Peyer's patch (tissue), 4 donors: ENCODE data around the gene NNMT.

Source experiments
- POLR2A ChIP-seq, 2 donors: fragments of 450-650 bp; IDR thresholded peaks; one replicate each; pipeline ENCODE4 v1.5.1; 2017; ENCODE audit warnings: antibody characterized with exemption in 2 of 2, mild to moderate bottlenecking in 2 of 2, moderate library complexity in 2 of 2
- TF ChIP-seq, protein P1 (sequence below), 6 experiments: fragments of 450-650 bp in 4 of 6; fragments of 200-600 bp in 2 of 6; sonication (generic) in 1 of 6; IDR thresholded peaks; one replicate each; pipeline ENCODE4 v1.5.1; 2017 to 2019; ENCODE audit warnings: antibody characterized with exemption in 6 of 6, mild to moderate bottlenecking in 3 of 6, moderate library complexity in 1 of 6

DNA sequence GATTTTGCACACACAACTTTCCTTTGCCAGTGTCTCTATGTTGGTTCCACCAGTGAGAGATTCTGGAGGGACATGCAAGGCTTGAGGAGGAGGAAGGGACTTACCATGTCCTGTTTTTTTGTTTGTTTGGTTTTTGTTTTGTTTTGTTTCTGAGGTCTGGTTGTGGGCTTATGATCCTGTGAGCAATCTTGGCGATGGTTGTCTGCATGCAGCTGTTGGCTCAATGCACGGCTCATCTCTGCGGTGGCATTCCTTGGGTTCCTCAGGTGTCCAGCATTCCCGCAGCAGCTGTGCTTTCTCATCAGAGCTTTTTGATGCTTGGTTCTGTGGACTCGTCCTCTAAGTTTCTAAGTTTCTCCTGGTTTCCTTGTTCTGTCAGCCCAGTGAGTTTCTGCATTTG, 4.8 kb upstream of the NNMT start:
- TF ChIP-seq, protein P1, sequence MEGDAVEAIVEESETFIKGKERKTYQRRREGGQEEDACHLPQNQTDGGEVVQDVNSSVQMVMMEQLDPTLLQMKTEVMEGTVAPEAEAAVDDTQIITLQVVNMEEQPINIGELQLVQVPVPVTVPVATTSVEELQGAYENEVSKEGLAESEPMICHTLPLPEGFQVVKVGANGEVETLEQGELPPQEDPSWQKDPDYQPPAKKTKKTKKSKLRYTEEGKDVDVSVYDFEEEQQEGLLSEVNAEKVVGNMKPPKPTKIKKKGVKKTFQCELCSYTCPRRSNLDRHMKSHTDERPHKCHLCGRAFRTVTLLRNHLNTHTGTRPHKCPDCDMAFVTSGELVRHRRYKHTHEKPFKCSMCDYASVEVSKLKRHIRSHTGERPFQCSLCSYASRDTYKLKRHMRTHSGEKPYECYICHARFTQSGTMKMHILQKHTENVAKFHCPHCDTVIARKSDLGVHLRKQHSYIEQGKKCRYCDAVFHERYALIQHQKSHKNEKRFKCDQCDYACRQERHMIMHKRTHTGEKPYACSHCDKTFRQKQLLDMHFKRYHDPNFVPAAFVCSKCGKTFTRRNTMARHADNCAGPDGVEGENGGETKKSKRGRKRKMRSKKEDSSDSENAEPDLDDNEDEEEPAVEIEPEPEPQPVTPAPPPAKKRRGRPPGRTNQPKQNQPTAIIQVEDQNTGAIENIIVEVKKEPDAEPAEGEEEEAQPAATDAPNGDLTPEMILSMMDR (IDR thresholded peaks at IDR 0.05) = no peak
- TF ChIP-seq POLR2A (IDR thresholded peaks at IDR 0.05) = no peak
